Peyer's patch (tissue), 4 donors: ENCODE results near the gene C2CD4D.

ENCODE experiments used
- POLR2A ChIP-seq, 2 donors: fragments of 450-650 bp; IDR thresholded peaks; one replicate each; pipeline ENCODE4 v1.5.1; 2017; ENCODE audit warnings: antibody characterized with exemption in 2 of 2, mild to moderate bottlenecking in 2 of 2, moderate library complexity in 2 of 2
- TF ChIP-seq, protein P1 (sequence below), 6 experiments: fragments of 450-650 bp in 4 of 6; fragments of 200-600 bp in 2 of 6; sonication (generic) in 1 of 6; IDR thresholded peaks; one replicate each; pipeline ENCODE4 v1.5.1; 2017 to 2019; ENCODE audit warnings: antibody characterized with exemption in 6 of 6, mild to moderate bottlenecking in 3 of 6, moderate library complexity in 1 of 6

DNA sequence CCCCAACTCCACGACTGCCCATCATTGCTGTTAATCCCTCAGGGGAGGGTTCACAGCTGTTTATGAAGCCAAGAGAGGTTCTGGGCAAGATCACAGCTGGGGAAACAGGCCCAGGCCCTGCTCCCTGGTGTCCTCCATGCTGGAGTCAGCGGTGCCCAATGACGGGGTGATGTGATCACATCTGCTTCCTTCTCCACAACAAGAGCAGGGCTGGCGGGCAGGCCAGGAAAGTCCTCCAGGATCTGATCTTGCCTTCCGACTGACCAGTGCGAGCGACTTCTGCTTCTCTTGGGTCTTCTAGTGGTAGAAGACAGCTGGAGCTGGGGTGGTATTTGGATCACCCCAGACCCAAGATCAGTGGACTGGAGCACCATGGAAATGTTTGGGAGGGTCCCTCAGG is 33.5 kb downstream of the C2CD4D start:
- TF ChIP-seq, protein P1, sequence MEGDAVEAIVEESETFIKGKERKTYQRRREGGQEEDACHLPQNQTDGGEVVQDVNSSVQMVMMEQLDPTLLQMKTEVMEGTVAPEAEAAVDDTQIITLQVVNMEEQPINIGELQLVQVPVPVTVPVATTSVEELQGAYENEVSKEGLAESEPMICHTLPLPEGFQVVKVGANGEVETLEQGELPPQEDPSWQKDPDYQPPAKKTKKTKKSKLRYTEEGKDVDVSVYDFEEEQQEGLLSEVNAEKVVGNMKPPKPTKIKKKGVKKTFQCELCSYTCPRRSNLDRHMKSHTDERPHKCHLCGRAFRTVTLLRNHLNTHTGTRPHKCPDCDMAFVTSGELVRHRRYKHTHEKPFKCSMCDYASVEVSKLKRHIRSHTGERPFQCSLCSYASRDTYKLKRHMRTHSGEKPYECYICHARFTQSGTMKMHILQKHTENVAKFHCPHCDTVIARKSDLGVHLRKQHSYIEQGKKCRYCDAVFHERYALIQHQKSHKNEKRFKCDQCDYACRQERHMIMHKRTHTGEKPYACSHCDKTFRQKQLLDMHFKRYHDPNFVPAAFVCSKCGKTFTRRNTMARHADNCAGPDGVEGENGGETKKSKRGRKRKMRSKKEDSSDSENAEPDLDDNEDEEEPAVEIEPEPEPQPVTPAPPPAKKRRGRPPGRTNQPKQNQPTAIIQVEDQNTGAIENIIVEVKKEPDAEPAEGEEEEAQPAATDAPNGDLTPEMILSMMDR (IDR thresholded peaks at IDR 0.05): no peak
- no peak for TF ChIP-seq POLR2A (IDR thresholded peaks at IDR 0.05)
